Panc1 (cell line): Measurements from ENCODE around the gene LAMB1.

ENCODE experiments used
- SIN3A ChIP-seq: IDR thresholded peaks from 2 replicates; pipeline ENCODE4 v1.6.1; 2012; ENCODE audit warnings: low read depth, mild to moderate bottlenecking, low read length, moderate library complexity, borderline replicate concordance; ENCODE audit not compliant: insufficient read depth
- TF ChIP-seq, protein P1 (sequence below): fragments of 450-650 bp; IDR thresholded peaks from 2 replicates; pipeline ENCODE4 v1.5.1; 2017; ENCODE audit warnings: mild to moderate bottlenecking

GRCh38 chr7:108010377-108010776 is 7.4 kb upstream of the LAMB1 start:
- TF ChIP-seq, protein P1, sequence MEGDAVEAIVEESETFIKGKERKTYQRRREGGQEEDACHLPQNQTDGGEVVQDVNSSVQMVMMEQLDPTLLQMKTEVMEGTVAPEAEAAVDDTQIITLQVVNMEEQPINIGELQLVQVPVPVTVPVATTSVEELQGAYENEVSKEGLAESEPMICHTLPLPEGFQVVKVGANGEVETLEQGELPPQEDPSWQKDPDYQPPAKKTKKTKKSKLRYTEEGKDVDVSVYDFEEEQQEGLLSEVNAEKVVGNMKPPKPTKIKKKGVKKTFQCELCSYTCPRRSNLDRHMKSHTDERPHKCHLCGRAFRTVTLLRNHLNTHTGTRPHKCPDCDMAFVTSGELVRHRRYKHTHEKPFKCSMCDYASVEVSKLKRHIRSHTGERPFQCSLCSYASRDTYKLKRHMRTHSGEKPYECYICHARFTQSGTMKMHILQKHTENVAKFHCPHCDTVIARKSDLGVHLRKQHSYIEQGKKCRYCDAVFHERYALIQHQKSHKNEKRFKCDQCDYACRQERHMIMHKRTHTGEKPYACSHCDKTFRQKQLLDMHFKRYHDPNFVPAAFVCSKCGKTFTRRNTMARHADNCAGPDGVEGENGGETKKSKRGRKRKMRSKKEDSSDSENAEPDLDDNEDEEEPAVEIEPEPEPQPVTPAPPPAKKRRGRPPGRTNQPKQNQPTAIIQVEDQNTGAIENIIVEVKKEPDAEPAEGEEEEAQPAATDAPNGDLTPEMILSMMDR, result no peak
- TF ChIP-seq SIN3A, result no peak
